Natural killer cell (primary cell): ENCODE data around the gene CEP72. TPM values are rescaled to one million over a fixed set of nuclear protein-coding genes. Genes with fewer than 3 reads are reported as not detected.

Experiments used
- ATAC-seq, 3 donors: fragments of 150-1000 bp in 2 of 3; fragments of 200-7000 bp in 1 of 3; cut with Tn5 transposase; 1 replicate in 1 of 3; 2 replicates in 2 of 3; pipeline ENCODE4 v1.10.0; 2021; ENCODE audit warnings: mild to moderate bottlenecking in 2 of 3, moderate library complexity in 2 of 3
- DNase-seq, 2 donors: peaks; one replicate each; pipeline versions ENCODE4 v3.0.0 to v3.0.0-alpha.2; 2013 to 2021; ENCODE audit warnings: mixed read lengths in 1 of 2
- H3K27ac ChIP-seq: one replicate; pipeline ENCODE4 v1.5.1; 2013; ENCODE audit warnings: mild to moderate bottlenecking, low read length
- H3K27me3 ChIP-seq: one replicate; pipeline ENCODE4 v1.6.1; 2013; ENCODE audit warnings: low read length; ENCODE audit not compliant: control insufficient read depth, insufficient read depth
- H3K36me3 ChIP-seq: one replicate; pipeline ENCODE4 v1.6.1; 2013; ENCODE audit warnings: low read length; ENCODE audit not compliant: control insufficient read depth, insufficient read depth
- H3K4me1 ChIP-seq: one replicate; pipeline ENCODE4 v1.6.1; 2013; ENCODE audit warnings: low read length; ENCODE audit not compliant: control insufficient read depth, insufficient read depth
- H3K4me3 ChIP-seq: one replicate; pipeline ENCODE4 v1.5.1; 2013; ENCODE audit warnings: low read length
- H3K9me3 ChIP-seq: one replicate; pipeline ENCODE4 v1.6.1; 2013; ENCODE audit warnings: low read length; ENCODE audit not compliant: control insufficient read depth, insufficient read depth
- H3K27ac Mint-ChIP-seq, 2 donors: one replicate each; pipeline ENCODE4 v1.8.0; 2022; ENCODE audit warnings: mild to moderate bottlenecking in 2 of 2, mixed read lengths in 2 of 2, moderate library complexity in 1 of 2
- H3K27me3 Mint-ChIP-seq, 2 donors: one replicate each; pipeline ENCODE4 v1.8.0; 2022; ENCODE audit warnings: low read depth in 2 of 2, mixed read lengths in 2 of 2
- H3K36me3 Mint-ChIP-seq: one replicate; pipeline ENCODE4 v1.8.0; 2022; ENCODE audit warnings: mixed read lengths
- H3K4me1 Mint-ChIP-seq, 2 donors: one replicate each; pipeline ENCODE4 v1.8.0; 2022; ENCODE audit warnings: mixed read lengths in 2 of 2
- H3K4me3 Mint-ChIP-seq: one replicate; pipeline ENCODE4 v1.8.0; 2022; ENCODE audit warnings: mild to moderate bottlenecking, moderate library complexity, mixed read lengths
- H3K9me3 Mint-ChIP-seq, 2 donors: one replicate each; pipeline ENCODE4 v1.8.0; 2022; ENCODE audit warnings: mixed read lengths in 2 of 2
- WGBS: methylation state at CpG from one replicate; pipeline ENCODE4 v1.1.7; 2013; ENCODE audit warnings: missing lambda C conversion rate; ENCODE audit not compliant: insufficient coverage; 5-methylcytosine and 5-hydroxymethylcytosine counted together
- intact Hi-C: fragments of 100-400 bp; cut with micrococcal nuclease; formaldehyde crosslinking; loops from one replicate; pipeline ENCODE4 v1.14.2; 2022
- total RNA-seq, 4 donors: library from RNA; stranded (reverse); fragments of 120-200 nt in 1 of 4; gene quantifications; one replicate each; pipeline versions ENCODE4 v1.2.3 to v1.2.4, GENCODE V29; 2013 to 2022
- TF ChIP-seq, protein P1 (sequence below): fragments of 200-600 bp; IDR thresholded peaks from one replicate; pipeline ENCODE4 v1.8.0; 2022; ENCODE audit warnings: antibody characterized with exemption

CEP72 gene
- total RNA-seq, 3 donors from 2014 or later (not counting 1 experiment from before 2014, with no cell fraction given): 12.2 to 15.1 (median 12.3) TPM

DNA sequence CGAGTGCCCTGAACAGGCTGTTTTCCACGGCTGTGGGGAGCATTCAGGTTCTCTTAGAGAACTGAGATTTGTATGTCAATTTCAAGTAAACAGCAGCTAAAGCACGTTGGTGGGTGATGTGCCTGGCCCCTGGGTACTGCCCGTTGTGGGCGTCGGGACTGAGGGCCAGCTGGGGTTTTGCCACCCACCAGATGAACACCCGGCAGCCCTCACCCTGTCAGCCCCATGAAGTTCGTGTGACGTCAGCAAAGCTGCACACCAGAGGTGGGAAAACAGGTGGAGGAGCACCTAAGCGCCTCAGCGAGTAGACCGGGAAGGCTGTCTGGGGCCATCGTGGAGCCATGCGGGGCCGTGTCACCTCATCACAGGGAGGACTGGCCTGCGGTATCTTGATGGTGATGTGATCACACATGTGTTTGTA, 9.2 kb downstream of the CEP72 start:
- DNase-seq: no peak
- no peak for ATAC-seq
- H3K4me3 ChIP-seq: no peak overlapping the region
- WGBS: 97% methylated on average over 16 of the region's 16 CpGs
- TF ChIP-seq, protein P1, sequence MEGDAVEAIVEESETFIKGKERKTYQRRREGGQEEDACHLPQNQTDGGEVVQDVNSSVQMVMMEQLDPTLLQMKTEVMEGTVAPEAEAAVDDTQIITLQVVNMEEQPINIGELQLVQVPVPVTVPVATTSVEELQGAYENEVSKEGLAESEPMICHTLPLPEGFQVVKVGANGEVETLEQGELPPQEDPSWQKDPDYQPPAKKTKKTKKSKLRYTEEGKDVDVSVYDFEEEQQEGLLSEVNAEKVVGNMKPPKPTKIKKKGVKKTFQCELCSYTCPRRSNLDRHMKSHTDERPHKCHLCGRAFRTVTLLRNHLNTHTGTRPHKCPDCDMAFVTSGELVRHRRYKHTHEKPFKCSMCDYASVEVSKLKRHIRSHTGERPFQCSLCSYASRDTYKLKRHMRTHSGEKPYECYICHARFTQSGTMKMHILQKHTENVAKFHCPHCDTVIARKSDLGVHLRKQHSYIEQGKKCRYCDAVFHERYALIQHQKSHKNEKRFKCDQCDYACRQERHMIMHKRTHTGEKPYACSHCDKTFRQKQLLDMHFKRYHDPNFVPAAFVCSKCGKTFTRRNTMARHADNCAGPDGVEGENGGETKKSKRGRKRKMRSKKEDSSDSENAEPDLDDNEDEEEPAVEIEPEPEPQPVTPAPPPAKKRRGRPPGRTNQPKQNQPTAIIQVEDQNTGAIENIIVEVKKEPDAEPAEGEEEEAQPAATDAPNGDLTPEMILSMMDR: no peak
- Mint-ChIP-seq H3K4me3 (no peak overlapping the region), H3K36me3 (no peaks in the 10 kb centered on the region), H3K27me3 (no peaks in the 10 kb centered on the region), H3K27ac (no peak overlapping the region), H3K4me1 (peaks cover 0 to 3% of the 10 kb centered on the region in 2 donors), H3K9me3 (no peaks in the 10 kb centered on the region)
- H3K4me1 ChIP-seq: no peaks in the 10 kb centered on the region
- H3K9me3 ChIP-seq: no peaks in the 10 kb centered on the region
- no peaks in the 10 kb centered on the region for H3K27me3 ChIP-seq
- no peak overlapping the region for H3K27ac ChIP-seq
- intact Hi-C loops: no loop called here
- peaks cover 16% of the 10 kb centered on the region for H3K36me3 ChIP-seq

- Histone ChIP-seq H3K36me3 (peaks cover 16% of the 10 kb centered on the region), H3K9me3 (no peaks in the 10 kb centered on the region), H3K27me3 (no peaks in the 10 kb centered on the region), H3K27ac (no peak overlapping the region), H3K4me1 (no peaks in the 10 kb centered on the region), H3K4me3 (no peak overlapping the region)
- ATAC-seq: no peak
- H3K36me3 Mint-ChIP-seq: no peaks in the 10 kb centered on the region
- no peak for DNase-seq
- H3K27ac Mint-ChIP-seq: no peak overlapping the region
- TF ChIP-seq, protein P1: no peak
- H3K9me3 Mint-ChIP-seq: no peaks in the 10 kb centered on the region
- H3K4me1 Mint-ChIP-seq: no peaks in the 10 kb centered on the region
- WGBS: 96% methylated on average over 9 of the region's 9 CpGs
- intact Hi-C loops: no loop called here
- no peak overlapping the region for H3K4me3 Mint-ChIP-seq
- H3K27me3 Mint-ChIP-seq: no peaks in the 10 kb centered on the region
Measured at GRCh38 chr5:622359-622758, 10.2 kb downstream of the CEP72 start.

GRCh38 chr5:622946-623522, 10.9 kb downstream of the CEP72 start:
- no peak overlapping the region for H3K27ac Mint-ChIP-seq
- H3K4me3 Mint-ChIP-seq: no peak overlapping the region
- H3K9me3 ChIP-seq: no peaks in the 10 kb centered on the region
- peaks cover 16% of the 10 kb centered on the region for H3K36me3 ChIP-seq
- H3K4me1 Mint-ChIP-seq: no peaks in the 10 kb centered on the region
- ATAC-seq: no peak
- no peaks in the 10 kb centered on the region for H3K27me3 ChIP-seq
- DNase-seq: no peak
- no peaks in the 10 kb centered on the region for H3K36me3 Mint-ChIP-seq
- TF ChIP-seq, protein P1: no peak
- no peak overlapping the region for H3K27ac ChIP-seq
- WGBS: 97% methylated on average over 31 of the region's 31 CpGs
- intact Hi-C loops: no loop called here
- no peak overlapping the region for H3K4me3 ChIP-seq
- no peaks in the 10 kb centered on the region for H3K4me1 ChIP-seq
- no peaks in the 10 kb centered on the region for H3K9me3 Mint-ChIP-seq
- no peaks in the 10 kb centered on the region for H3K27me3 Mint-ChIP-seq

- no peaks in the 10 kb centered on the region for H3K36me3 Mint-ChIP-seq
- no peak for DNase-seq
- H3K36me3 ChIP-seq: peaks cover 16% of the 10 kb centered on the region
- no peaks in the 10 kb centered on the region for H3K4me1 ChIP-seq
- H3K27me3 Mint-ChIP-seq: no peaks in the 10 kb centered on the region
- no peak overlapping the region for H3K4me3 ChIP-seq
- no peak overlapping the region for H3K27ac Mint-ChIP-seq
- no peaks in the 10 kb centered on the region for H3K4me1 Mint-ChIP-seq
- TF ChIP-seq, protein P1: no peak
- H3K9me3 ChIP-seq: no peaks in the 10 kb centered on the region
- intact Hi-C loops: no loop called here
- no peak overlapping the region for H3K27ac ChIP-seq
- no peaks in the 10 kb centered on the region for H3K27me3 ChIP-seq
- H3K9me3 Mint-ChIP-seq: no peaks in the 10 kb centered on the region
- no peak overlapping the region for H3K4me3 Mint-ChIP-seq
- ATAC-seq: no peak
- WGBS: 98% methylated on average over 13 of the region's 13 CpGs
Measured at GRCh38 chr5:623531-623930, 11.4 kb downstream of the CEP72 start.
